Ishikawa (cell line): Measurements from ENCODE around the gene CPED1.

Experiments
- CREB1 ChIP-seq: IDR thresholded peaks from 2 replicates; pipeline ENCODE4 v1.6.1; 2012; ENCODE audit warnings: low read depth
- EGR1 ChIP-seq: IDR thresholded peaks from 2 replicates; pipeline ENCODE4 v1.6.1; 2012
- EP300 ChIP-seq: IDR thresholded peaks from 2 replicates; pipeline ENCODE4 v1.6.1; 2012; ENCODE audit warnings: borderline replicate concordance
- TCF12 ChIP-seq: IDR thresholded peaks from 2 replicates; pipeline ENCODE4 v1.6.1; 2012; ENCODE audit warnings: low read depth
- YY1 ChIP-seq: IDR thresholded peaks from 2 replicates; pipeline ENCODE4 v1.6.1; 2012; ENCODE audit warnings: low read depth
- ZBTB7A ChIP-seq: IDR thresholded peaks from 2 replicates; pipeline ENCODE4 v1.6.1; 2012; ENCODE audit warnings: low read depth
- TF ChIP-seq, protein P1 (sequence below): IDR thresholded peaks from 2 replicates; pipeline ENCODE4 v1.6.1; 2012; ENCODE audit warnings: low read depth, mild to moderate bottlenecking
- TF ChIP-seq, protein P2 (sequence below): IDR thresholded peaks from 2 replicates; pipeline ENCODE4 v1.6.1; 2012

DNA sequence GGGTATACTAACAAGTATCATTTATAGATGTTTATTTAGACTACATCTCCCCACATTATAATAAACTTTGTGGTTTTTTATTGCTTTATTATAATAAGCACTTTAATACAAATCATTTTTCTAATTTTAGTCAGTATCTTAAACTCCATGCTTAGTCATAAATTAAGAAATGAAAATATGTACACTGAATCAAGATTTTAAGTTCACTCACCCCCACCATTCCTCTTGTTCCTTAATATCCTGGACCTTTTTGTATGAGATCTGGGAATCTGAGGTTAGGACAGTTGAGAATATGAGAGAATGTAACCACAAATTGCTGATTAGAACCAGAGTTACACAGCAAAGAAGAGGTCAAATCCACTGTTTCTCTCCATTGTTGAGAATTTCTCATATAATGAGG is 246.7 kb downstream of the CPED1 start:
- TF ChIP-seq TCF12: no peak
- TF ChIP-seq ZBTB7A: no peak
- no peak for TF ChIP-seq CREB1
- TF ChIP-seq, protein P1, sequence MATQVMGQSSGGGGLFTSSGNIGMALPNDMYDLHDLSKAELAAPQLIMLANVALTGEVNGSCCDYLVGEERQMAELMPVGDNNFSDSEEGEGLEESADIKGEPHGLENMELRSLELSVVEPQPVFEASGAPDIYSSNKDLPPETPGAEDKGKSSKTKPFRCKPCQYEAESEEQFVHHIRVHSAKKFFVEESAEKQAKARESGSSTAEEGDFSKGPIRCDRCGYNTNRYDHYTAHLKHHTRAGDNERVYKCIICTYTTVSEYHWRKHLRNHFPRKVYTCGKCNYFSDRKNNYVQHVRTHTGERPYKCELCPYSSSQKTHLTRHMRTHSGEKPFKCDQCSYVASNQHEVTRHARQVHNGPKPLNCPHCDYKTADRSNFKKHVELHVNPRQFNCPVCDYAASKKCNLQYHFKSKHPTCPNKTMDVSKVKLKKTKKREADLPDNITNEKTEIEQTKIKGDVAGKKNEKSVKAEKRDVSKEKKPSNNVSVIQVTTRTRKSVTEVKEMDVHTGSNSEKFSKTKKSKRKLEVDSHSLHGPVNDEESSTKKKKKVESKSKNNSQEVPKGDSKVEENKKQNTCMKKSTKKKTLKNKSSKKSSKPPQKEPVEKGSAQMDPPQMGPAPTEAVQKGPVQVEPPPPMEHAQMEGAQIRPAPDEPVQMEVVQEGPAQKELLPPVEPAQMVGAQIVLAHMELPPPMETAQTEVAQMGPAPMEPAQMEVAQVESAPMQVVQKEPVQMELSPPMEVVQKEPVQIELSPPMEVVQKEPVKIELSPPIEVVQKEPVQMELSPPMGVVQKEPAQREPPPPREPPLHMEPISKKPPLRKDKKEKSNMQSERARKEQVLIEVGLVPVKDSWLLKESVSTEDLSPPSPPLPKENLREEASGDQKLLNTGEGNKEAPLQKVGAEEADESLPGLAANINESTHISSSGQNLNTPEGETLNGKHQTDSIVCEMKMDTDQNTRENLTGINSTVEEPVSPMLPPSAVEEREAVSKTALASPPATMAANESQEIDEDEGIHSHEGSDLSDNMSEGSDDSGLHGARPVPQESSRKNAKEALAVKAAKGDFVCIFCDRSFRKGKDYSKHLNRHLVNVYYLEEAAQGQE: no peak
- TF ChIP-seq EGR1: no peak
- TF ChIP-seq YY1: no peak
- no peak for TF ChIP-seq EP300
- TF ChIP-seq, protein P2, sequence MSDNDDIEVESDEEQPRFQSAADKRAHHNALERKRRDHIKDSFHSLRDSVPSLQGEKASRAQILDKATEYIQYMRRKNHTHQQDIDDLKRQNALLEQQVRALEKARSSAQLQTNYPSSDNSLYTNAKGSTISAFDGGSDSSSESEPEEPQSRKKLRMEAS: no peak
